HL-60 (cell line): Measurements from ENCODE around the gene HABP2.

ENCODE experiments used
- CTCF ChIP-seq: IDR thresholded peaks from one replicate; pipeline ENCODE4 v1.5.1; 2011; ENCODE audit warnings: low read length, control low read depth, inconsistent platforms; ENCODE audit not compliant: insufficient read depth
- REST ChIP-seq: IDR thresholded peaks from 2 replicates; pipeline ENCODE4 v1.6.1; 2012; ENCODE audit warnings: low read depth; ENCODE audit not compliant: insufficient replicate concordance

- TF ChIP-seq CTCF (no peak), REST (no peak)
These were observed 51.7 kb downstream of the HABP2 start for GRCh38 chr10:113604572-113604971.
